Cortex of kidney (tissue), 1 donor: Measurements from ENCODE around the gene STAT5B.

Experiments
- DNase-seq: peaks from one replicate; lab custom pipeline; 2025; lab: John Stamatoyannopoulos, UW

Gene STAT5B

GRCh38 chr17:42178817-42179216 is 97.4 kb downstream of the STAT5B start:
- DNase-seq, result no peak

DNA sequence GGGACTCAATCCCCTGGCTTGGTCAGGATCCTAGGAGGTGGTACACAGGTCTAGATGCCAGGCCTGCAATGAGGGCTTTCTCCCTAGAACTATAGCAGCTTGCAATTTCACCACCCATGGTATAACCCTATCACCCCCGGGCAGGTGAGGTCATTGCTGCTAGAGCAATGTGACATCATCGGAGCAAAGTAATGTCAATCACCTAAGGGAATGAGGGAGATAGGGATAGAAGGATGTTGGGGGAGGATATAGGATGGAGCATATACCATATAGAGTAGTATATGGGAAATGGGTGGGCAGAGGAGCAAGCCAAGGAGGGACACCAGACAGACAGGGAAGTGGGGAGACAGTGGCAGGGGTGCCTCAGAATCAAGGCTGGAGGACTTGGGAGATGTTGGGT is 98.5 kb downstream of the STAT5B start:
- DNase-seq, result no peak

DNA sequence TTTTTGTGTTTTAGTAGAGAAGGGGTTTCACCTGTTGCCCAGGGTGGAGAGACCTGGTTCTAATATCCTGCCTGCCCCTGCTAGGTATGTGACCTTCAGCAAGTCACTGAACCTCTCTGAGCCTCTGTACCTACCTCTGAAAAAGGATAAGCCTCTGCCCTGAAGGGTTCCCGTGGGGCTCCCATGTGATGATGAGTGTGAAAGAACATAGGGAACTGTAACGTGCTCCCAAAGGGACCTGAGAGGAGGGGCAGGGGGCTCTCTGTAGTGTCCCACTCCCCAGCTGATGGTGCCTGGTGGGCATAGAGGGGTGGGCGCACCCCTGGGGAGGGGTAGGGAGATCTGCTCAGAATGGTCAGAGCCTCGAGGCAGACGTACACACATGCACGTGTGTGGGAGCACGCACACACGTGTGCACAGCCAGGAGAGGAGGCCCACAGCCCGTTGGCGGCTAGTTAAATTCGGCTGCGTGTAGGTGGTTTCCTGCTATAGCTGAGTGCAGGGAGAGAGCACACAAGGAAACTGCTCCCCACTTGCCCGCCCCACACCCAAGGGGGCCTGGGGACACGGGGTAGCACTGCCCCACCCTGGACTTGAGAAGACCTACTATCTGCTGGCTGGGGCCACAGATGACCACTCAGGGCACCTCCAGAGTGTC is 101.9 kb downstream of the STAT5B start:
- DNase-seq, result no peak

- no peak for DNase-seq
These were observed 104.4 kb downstream of the STAT5B start for GRCh38 chr17:42171831-42172230.

- no peak for DNase-seq
These were observed 106.8 kb downstream of the STAT5B start for GRCh38 chr17:42169351-42169750.

DNA sequence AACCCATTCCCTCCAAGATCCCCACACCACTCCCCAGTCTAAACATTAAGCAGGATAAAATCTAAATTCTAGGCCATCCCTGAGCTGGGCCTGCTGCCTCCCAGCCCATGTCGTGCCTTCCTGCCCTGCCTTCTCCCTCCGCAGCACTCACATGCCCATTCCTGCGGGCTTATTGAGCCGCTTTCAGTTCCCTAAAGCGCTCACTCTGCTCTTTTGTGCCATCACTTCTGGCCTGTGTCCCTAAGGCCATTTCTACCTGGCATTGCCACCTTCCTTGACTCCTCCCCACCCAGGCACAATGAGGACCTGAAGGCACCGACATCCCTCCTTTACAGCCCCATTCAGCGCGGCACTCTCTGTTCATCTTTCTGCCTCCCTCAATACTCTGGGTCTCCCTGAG is 108.4 kb downstream of the STAT5B start:
- DNase-seq, result no peak

- DNase-seq, result no peak
These were observed 109.9 kb downstream of the STAT5B start for GRCh38 chr17:42166196-42166763.

DNA sequence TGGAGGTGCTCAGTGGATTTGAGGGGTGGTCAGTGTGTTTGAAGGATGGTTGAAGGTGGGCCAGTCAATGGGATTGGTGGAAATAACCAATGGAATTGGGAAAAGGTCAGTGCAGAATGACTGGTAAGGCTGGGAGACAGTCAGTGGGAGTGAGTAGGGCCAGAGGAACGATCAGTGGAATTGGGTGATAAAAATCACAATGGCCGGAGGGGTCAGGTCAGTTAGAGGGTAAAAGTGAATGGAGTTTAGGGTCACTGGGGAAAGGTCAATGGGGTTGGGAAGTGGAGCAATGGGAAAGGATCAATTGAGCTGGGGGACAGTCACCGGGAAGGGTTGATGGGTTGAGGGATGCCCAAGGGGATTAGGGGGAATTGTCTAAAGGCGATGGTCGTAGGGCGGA is 110.4 kb downstream of the STAT5B start:
- DNase-seq, result no peak

DNA sequence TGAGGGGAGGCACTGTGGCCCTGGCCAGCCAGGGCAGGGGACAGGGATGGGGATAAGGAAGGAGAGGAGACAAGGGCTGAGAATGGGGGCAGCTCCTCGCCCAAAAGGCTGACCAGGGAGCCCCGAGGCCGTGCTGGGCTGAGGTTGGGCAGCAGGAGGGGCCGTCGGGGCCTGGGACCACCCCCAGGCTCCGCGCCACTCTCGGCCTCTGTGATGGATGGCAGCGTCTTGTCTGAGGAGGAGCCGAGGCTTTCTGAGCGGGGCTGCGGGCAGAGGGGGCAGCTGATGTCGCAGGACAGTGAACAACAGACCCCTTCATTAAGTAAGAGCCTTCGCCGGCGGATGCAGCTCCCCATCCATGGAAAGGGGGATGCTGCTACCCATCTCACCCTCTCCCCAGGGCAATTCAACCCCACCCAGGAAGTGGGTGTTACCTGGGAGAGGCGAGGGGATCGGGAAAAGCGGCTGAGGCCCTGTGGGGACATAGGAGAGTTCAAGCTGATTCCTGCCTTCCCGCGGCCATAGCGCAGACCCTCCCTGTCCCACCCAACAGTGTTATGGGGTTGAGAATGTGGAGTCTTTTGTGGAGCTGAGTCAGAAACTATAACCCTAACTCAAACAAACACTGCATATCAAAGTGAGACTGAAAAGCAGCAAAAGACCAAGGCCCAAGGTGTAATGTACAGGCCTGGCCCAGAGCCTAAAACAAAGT is 112.3 kb downstream of the STAT5B start:
- no peak for DNase-seq

- DNase-seq, result no peak
These were observed 113.1 kb downstream of the STAT5B start for GRCh38 chr17:42163113-42163512.

DNA sequence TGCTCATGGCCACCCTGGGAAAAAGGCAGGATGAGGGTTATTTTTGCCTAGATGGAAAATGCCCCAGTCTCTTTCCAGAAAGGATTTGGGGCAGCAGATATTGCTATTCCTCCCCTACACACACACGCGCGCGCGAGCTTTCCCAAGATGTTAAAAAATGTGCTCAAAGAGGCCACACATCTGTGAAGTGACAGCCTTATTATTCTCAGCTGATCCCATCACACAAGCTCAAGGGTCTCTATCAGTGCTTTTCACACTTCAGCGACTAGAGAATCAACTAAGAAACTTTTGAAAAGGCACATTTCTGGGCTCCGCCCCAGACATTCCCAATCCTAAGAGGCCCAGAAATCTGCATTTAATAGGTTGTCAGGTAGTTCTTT is 115.7 kb downstream of the STAT5B start:
- no peak for DNase-seq

- DNase-seq, result no peak
These were observed 116.2 kb downstream of the STAT5B start for GRCh38 chr17:42159796-42160530.

DNA sequence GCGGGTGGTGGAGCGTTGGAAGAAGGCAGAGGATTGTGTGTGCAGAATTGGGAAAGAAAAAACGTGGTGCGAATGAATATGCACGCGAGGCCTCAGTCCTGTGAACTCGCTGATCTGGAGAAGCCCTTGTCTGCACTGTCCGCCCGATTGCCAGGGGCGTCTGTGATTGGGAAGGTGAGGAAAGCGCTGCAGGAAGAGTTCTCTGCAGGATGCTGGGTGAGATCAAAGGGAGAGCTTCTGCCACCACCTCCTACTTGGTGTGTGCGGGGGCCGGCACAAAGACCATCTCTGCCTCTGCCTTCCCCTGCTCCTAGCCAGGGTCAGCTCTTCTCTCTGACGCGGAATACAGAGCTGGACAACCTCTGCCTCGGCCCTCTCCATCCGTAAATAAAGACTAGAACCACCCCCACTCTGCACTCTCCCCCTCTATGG is 120.6 kb downstream of the STAT5B start:
- DNase-seq, result no peak

DNA sequence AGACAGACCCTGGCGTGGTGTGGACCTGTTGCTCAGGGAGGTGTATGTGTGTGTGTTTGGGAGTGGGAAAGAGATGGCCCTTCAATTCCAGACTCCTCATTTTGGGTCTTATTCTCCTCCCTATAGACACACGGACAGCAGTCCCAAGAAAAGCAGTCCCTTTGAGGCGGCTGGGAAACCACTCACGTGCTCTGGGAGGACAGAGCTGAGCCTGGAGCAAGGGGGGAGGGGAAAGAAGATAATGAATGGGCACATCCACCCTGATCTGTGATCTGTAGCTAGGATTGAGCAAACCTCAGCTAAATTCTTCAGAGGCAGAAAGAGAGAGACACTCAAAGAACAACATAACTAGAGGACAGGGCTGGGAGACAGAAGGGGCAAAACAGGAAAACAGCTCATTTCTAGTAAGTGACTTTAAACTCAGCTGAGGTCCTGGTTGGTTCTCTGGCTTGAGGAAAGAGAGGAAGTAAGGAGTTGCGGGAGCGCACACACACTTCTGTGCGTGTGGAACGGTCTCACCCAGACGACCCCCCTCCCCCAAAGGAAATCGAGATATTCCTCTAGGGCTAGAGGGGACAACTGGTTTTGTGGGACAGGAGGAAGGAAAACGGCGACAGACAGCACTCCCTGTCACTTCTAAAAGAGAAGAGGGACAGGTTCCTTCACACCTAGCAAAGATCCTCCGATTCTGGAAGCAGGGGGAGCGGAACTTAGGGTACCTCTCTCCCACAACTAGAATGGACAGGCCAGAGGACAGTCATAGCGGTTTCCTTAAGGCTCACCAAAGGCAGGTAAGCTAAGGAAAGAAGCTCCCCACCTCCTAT is 122.1 kb downstream of the STAT5B start:
- DNase-seq, result no peak
